ENCODE measurements around the gene AGAP2. TPM values are rescaled to one million over a fixed set of nuclear protein-coding genes. Genes with fewer than 3 reads are reported as not detected.

AGAP2 gene
- total and polyA plus RNA-seq, 12 donors: 0.50 to 8.1 (median 2.1) TPM

- intact Hi-C loops (cut with DNase I): no loop called here
- DNase-seq: no peak
- no peak overlapping the region for H3K27ac ChIP-seq
- peaks cover 0 to 45% of the 10 kb centered on the region in 2 donors for H3K36me3 ChIP-seq (replicated peaks in 1 of 2)
- H3K27me3 ChIP-seq: no peaks in the 10 kb centered on the region
- no peak for TF ChIP-seq POLR2A (IDR thresholded peaks at IDR 0.05)
- TF ChIP-seq, protein P1, sequence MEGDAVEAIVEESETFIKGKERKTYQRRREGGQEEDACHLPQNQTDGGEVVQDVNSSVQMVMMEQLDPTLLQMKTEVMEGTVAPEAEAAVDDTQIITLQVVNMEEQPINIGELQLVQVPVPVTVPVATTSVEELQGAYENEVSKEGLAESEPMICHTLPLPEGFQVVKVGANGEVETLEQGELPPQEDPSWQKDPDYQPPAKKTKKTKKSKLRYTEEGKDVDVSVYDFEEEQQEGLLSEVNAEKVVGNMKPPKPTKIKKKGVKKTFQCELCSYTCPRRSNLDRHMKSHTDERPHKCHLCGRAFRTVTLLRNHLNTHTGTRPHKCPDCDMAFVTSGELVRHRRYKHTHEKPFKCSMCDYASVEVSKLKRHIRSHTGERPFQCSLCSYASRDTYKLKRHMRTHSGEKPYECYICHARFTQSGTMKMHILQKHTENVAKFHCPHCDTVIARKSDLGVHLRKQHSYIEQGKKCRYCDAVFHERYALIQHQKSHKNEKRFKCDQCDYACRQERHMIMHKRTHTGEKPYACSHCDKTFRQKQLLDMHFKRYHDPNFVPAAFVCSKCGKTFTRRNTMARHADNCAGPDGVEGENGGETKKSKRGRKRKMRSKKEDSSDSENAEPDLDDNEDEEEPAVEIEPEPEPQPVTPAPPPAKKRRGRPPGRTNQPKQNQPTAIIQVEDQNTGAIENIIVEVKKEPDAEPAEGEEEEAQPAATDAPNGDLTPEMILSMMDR (IDR thresholded peaks at IDR 0.05): no peak
- no peaks in the 10 kb centered on the region for H3K9me3 ChIP-seq (replicated peaks in 1 of 3)
- peaks cover 15 to 31% of the 10 kb centered on the region in 2 donors for H3K4me1 ChIP-seq (replicated peaks in 1 of 2)
- WGBS, 4 donors: 92 to 94% (median 94%) methylated on average over 5 of the region's 5 CpGs
- H3K4me3 ChIP-seq: no peak overlapping the region
Observed at GRCh38 chr12:57749061-57749460, 10.5 kb upstream of the AGAP2 start.

- Histone ChIP-seq H3K9me3 (replicated peaks in 1 of 3) (no peaks in the 10 kb centered on the region), H3K4me3 (peak overlapping the region in 1 of 4 donors; percentile 91), H3K27me3 (peaks cover 2% of the 10 kb centered on the region), H3K27ac (peak overlapping the region in 2 of 5 donors; percentile 96 to 99), H3K36me3 (replicated peaks in 1 of 2) (peaks cover 0 to 45% of the 10 kb centered on the region in 2 donors), H3K4me1 (replicated peaks in 1 of 2) (peaks cover 12 to 18% of the 10 kb centered on the region in 2 donors)
- intact Hi-C loops (cut with DNase I): no loop called here
- no peak for TF ChIP-seq POLR2A (IDR thresholded peaks at IDR 0.05)
- TF ChIP-seq, protein P1 (IDR thresholded peaks at IDR 0.05): no peak
- 88 to 96% (median 91%) methylated on average over 3 of the region's 3 CpGs for WGBS, 4 donors
- DNase-seq: no peak
Observed at GRCh38 chr12:57746025-57746424, 7.5 kb upstream of the AGAP2 start.

DNA sequence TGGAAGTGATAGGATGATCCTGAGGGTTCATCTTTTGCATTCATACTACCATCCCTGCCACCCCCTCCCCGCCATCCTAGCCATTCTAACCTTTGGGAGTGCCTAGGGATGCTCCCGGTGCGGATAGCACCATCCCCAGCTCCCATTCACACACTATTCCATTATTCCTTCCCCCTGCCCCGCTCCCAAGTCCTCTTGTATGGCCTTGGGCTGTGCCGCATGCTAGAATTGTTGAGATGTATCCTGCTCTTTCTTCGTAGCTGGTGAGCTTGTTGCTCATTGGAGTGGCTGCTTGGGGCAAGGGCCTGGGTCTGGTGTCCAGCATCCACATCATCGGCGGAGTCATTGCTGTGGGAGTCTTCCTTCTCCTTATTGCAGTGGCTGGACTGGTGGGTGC lies 6.9 kb upstream of the AGAP2 start:
- Histone ChIP-seq H3K27ac (peak overlapping the region in 4 of 5 donors; percentile 85 to 99 (median 97)), H3K9me3 (replicated peaks in 1 of 3) (no peaks in the 10 kb centered on the region), H3K27me3 (peaks cover 7% of the 10 kb centered on the region), H3K36me3 (replicated peaks in 1 of 2) (peaks cover 0 to 41% of the 10 kb centered on the region in 2 donors), H3K4me3 (peak overlapping the region in 3 of 4 donors; percentile 89 to 99 (median 91)), H3K4me1 (replicated peaks in 1 of 2) (peaks cover 7 to 13% of the 10 kb centered on the region in 2 donors)
- 28 to 33% (median 29%) methylated on average over 5 to 8 of the region's 8 CpGs for WGBS, 4 donors
- TF ChIP-seq POLR2A (IDR thresholded peaks at IDR 0.05): no peak
- TF ChIP-seq, protein P1 (IDR thresholded peaks at IDR 0.05): no peak
- intact Hi-C loops (cut with DNase I): no loop called here
- DNase-seq: peak in 1 of 7 donors; percentile 33

DNA sequence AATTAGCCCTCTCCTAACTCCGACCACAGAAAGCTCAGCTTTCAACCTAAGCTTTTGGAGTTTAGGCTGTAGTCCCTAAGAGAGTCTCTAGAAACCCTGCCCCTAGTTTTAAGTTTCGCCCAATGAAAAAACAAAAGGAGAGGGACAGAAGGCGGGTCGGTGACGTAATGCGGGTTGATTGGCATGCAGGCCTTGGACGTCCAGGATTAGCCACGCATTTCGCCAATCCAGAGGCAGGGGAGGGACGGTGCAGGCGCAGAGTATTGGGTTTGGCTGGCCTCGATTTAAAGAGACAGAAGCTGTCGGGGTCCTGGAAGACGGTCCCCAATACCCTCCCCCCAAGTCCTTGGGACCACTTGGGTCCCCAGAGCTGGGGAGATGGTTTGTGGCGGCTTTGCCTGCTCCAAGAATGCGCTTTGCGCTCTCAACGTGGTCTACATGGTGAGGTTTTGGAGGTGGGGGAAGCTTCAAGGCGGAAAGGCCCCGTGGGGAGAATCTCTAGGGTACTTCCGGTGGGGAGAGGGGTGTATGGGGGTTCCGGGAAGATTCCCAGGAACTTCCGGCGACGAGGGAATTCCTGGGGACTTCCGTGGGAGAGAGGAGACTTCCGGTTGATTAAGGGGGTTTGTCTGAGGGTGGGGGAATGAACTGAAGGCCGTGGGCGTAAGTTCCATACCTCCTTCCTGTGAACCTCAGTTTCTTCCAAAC lies 6.4 kb upstream of the AGAP2 start, which contains the start of gene TSPAN31:
TSPAN31 (plus strand) TSS at position 263 of the 708 bp plus-strand sequence; CDS start at position 379, 116 bp downstream.
- WGBS, 4 donors: 0 to 1% (median 0%) methylated on average over 26 to 29 of the region's 29 CpGs
- peak within 1 kb of the TSS; percentile 75 to 99 (median 96) for H3K27ac ChIP-seq
- intact Hi-C loops (cut with DNase I): no loop called here
- peaks cover 7 to 10% of the 10 kb centered on the region in 2 donors for H3K4me1 ChIP-seq (replicated peaks in 1 of 2)
- H3K27me3 ChIP-seq: peaks cover 11% of the 10 kb centered on the region
- DNase-seq: peak; percentile 95 to 100 (median 99)
- peak within 1 kb of the TSS in 3 of 4 donors; percentile 89 to 99 (median 91) for H3K4me3 ChIP-seq
- peaks cover 0 to 36% of the 10 kb centered on the region in 2 donors for H3K36me3 ChIP-seq (replicated peaks in 1 of 2)
- TF ChIP-seq, protein P1 (IDR thresholded peaks at IDR 0.05): peak in 1 of 6 experiments; percentile 7
- TF ChIP-seq POLR2A (IDR thresholded peaks at IDR 0.05): peak; percentile 69 to 90
- H3K9me3 ChIP-seq (replicated peaks in 1 of 3): no peaks in the 10 kb centered on the region
